NCI-H2171 (cell line): ENCODE data around the gene ZMIZ1.
A peak's percentile ranks its signal among the peaks of the same experiment; 100 is the strongest.

Source experiments
- DNase-seq: peaks from one replicate; lab custom pipeline; 2025; lab: John Stamatoyannopoulos, UW

ZMIZ1 gene

DNA sequence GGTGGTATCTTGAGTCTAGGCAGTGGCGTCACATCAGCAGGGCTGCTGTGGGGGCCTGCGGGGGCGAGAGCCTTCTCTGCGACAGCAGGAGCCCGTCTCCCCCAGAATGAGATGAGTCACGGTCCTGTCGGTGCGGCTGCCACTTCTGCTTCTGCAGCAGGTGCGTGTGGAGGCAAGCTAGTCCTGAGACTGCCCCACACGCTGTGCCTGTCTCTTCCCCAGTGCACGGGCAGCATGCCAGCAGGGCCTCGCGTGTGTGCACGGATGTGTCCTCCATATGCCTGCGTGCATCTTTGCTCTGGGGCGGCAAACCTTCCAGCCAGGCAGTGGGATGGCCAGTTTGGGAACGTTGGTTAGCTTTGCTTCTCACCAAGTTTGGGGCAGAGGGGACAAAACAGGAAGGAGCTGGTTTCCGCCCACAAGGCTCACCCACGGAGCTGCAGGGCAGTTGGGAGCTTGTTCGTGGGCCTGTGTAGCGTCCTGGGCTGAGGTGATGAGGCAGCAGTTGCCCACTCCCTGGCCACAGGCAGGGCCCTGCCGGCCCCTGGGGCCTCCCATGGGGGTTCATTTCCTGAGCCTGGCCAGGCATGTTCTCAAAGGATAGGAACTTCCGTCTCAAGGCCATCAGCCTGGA, 217.7 kb downstream of the ZMIZ1 start:
- DNase-seq = peak; percentile 50

DNA sequence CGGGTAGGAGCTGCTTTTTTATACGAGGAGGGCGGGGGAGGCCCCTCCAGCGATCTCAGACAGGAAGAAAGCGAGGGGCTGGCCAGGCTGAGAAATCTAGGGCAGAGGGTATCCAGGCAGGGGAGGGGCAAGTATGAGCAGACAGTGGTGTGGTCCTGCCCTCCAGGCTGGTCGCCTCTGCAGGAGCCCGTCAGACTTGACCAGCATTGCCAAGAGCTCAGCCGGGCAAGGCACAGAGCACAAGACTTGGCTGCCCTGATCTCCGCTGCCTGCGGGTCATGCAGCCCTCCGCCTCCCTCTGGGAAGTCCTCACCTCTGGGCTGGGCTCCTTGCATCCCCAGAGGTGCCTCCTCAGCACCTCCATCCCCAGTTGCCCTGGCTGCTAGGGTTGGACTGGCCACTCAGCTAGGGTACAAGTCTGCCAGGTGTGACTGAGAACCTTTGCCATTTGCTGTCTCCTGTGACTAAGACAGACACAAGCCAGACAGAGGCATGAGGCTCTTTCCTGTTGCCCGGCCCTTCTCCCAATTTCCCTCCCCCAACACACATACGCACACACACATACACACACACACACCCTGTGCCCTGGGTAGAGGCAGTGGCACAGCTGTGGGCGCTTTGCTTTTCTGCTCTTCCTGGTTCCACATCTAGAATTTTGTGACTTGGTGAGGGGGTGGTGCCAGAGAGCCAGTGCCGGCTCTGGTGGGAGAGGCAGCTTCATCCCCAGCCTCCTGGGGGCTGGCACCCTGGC, 219.4 kb downstream of the ZMIZ1 start:
- DNase-seq = no peak

DNA sequence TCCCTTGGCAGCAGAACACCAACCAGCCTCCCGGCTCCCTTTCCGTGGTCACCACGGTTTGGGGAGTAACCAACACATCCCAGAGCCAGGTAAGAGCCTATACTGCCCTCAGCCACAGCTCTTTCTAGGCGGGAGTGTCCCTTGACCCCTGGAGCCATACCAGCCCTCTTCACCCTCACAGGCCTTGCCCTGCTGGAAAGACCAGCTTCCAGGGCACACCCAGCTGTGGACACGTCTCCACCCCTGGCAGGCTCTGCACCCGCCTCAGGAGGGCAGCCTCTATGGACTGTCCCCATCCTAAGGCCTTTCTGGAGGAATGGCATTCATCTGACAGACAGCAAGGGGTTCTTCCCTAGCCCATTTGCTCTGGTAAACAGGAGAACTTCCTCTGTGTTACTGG, 221.0 kb downstream of the ZMIZ1 start:
- no peak for DNase-seq

DNA sequence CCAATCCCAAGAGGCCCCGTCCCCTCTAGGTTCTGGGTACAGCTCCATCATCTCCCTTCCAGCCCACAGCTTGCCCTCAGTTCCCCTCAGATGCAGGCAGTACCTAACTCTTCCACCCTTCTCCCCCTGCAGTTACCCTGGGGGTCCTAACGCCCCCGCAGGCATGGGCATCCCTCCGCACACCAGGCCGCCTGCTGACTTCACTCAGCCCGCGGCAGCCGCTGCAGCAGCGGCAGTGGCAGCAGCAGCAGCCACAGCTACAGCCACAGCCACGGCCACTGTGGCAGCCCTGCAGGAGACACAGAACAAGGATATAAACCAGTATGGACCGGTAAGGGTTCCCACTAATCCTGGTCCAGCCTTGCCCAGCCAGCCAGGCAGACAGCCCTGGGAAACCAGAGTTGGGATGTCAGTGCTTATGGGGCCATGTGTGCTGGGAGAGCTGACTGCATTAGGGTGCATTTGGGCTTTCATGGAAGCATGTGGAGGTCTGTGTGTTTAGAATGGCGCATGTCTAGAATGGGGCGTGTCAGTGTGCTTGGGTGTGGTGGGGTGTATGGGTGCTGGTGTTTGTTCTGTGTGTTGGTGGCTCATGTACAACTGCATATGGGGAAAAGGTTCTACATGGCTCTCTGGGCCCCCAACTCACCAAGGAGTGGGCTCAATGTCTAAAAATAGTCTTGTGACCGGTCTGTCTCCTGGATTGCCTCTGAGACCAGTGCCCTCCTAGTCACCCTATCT, 223.4 kb downstream of the ZMIZ1 start:
- no peak for DNase-seq

DNA sequence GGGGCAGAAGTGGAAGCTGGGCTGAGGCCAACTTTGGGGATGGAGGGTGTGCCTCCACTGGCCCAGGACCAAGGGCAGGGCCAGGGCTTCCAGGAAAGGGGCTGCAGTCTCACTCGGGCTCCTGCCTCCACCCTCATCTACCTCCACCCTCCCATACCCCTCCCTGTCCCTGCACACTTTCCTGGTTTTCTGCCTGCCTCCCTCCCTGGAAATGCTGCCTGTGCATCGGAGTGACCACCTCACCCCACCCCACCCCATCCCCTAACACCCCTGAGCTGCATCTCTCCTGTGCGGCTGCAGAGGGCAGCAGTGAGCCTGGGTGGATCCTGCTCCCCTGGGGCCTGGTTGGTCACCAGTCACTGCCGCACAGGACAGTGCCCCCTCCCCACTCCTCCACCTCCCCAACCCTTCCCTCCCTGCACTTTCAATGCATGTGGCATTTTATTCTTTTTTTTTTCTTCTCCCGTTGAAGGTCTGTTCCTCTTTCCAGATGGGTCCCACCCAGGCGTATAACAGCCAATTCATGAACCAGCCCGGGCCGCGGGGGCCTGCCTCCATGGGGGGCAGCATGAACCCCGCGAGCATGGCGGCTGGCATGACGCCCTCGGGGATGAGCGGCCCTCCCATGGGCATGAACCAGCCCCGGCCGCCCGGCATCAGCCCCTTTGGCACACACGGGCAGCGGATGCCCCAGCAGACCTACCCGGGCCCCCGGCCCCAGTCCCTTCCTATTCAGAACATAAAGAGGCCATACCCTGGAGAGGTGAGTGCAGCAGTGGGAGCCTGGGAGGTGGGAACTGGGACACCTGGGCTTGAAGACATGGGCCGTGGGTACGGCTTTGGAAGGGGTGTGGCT, 224.4 kb downstream of the ZMIZ1 start:
- DNase-seq = no peak

DNA sequence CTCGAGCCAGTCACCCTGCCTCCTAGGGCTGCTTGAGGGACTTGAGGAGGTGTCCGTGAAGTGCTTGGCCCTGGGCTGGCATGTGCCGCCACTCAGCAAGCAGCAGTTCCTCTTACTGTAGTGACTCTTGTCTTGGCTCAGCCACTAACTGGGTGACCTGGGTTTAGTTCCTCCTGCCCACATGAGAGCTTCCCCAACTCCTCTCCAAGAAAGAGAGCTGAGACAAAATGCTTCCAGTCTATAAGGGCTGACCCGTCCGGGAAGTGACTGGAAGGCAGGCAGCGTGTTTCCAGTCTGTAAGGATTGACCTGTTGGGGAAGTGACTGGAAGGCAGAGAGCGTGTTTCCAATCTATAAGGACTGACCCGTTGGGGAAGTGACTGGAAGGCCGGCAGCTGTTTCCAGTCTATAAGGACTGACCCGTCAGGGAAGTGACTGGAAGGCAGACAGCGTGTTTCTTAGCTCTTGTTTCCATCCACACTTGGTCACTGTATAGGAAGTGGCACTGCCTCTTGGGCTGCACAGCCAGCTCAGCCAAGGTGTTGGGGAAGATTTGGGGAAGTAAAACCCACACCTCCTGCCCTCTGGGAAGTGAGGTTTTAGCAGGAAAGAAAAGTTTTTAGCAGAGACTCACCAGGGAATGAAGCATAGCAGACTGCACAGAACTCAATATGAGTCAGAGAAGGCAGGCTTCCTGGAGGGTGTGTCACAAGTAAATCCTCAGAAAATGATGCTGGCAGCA, 225.2 kb downstream of the ZMIZ1 start:
- no peak for DNase-seq

DNA sequence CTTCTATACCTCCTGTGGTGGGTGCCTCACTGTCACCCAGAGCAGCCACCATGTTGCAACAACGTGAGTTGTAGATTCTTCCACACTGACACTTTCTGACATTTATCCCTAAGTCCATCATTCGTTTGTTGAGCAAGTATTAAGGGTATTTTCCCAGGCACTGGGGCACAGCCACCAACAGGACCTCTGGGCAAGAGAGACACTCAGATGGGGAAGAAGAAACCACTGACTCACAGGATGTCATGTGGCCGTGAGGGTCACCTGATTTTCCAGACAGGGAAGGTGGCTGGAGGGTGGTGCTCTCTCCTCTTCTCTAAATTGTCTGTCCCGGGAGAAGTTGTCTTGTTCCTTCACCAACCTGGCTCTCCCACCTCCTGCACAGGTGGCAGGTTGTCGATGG, 226.8 kb downstream of the ZMIZ1 start:
- DNase-seq = no peak

DNA sequence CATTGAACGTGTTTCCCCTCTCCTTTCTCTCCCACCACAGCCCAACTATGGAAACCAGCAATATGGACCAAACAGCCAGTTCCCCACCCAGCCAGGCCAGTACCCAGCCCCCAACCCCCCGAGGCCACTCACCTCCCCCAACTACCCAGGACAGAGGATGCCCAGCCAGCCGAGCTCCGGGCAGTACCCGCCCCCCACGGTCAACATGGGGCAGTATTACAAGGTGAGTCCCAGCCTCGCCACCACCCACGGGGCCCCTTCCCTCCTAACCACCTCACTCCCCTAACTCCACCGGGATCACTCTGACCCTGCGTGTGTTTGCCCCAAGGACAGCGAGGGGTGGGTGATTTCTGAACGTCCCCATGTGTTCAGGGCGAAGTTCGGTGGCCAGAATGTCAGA, 227.7 kb downstream of the ZMIZ1 start:
- no peak for DNase-seq

DNA sequence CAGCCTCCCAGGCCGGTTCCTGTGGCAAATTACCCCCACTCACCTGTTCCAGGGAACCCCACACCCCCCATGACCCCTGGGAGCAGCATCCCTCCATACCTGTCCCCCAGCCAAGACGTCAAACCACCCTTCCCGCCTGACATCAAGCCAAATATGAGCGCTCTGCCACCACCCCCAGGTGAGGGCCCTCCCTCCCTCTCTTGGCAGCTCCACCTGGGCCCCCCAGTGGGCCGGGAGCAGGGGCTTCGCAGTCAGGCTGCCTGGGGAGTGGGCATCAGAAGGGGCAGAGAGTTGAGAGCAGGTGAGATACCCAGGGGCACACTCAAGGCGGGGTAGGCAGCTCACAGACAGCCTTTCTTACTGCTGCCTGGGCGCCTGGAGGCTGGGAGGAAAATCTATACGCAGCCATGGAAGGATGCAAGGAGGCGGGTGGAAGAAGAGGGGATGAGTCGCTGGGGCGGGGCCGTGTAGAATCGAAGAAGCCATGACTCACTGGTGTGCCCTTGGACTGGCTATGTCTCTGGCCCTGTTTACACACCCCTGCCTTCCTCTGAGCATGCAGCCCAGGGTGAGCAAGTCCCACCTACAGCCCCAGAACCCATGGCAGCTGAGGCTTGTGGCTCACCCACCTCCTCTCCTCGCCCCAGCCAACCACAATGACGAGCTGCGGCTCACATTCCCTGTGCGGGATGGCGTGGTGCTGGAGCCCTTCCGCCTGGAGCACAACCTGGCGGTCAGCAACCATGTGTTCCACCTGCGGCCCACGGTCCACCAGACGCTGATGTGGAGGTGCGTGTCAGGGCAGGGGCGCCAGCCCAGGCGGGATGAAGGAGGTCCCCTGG, 229.9 kb downstream of the ZMIZ1 start:
- DNase-seq = no peak

DNA sequence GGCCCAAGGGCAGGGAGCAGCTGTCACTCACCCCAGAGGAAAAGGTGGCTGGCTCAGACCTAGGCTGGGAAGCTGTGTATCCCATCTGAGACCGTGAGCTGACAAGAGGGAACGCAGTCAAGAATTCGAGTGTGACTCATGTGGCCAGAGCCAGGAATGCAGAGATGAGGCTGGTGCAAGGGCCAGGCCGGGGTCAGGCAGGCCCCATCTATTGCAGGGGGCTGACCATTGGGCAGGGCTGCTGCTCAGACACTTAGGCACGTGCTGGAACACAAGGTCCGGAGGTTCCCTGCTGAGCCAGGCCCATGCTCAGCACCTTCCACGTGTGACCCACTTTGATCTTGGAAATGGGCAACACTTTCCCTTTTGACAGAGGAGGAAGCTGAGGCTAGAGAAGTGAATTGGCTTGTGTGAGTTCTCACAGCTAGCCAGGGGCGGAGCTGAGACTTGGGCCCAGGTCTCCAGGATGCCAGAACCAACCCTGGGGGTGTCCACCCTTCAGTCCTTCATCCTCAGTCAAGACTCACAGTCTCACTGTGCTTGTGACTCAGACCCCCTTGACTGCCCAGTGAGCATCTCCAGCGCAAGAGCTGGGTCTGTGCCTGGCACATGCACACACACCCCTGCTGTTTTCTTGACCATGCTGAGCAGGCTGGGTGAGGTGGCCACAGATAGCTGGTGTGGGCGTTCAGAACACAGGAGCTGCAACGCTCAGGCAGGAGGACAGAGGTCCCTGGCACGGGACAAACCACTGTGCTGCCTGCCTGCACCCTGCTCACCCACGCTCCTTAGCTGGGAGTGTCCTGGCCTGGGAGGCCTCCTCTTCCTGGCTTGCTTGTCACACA, 230.9 kb downstream of the ZMIZ1 start:
- DNase-seq = no peak

DNA sequence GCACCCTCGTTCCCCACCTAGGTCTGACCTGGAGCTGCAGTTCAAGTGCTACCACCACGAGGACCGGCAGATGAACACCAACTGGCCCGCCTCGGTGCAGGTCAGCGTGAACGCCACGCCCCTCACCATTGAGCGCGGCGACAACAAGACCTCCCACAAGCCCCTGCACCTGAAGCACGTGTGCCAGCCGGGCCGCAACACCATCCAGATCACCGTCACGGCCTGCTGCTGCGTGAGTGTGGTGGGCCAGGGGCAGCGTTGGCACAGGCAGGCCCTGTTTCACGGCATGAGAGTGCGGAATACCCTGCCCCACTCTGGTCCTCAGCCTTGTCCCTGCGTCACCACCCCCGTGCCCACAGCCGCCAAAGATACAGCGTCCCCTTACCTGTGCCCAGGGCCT, 231.9 kb downstream of the ZMIZ1 start:
- no peak for DNase-seq

DNA sequence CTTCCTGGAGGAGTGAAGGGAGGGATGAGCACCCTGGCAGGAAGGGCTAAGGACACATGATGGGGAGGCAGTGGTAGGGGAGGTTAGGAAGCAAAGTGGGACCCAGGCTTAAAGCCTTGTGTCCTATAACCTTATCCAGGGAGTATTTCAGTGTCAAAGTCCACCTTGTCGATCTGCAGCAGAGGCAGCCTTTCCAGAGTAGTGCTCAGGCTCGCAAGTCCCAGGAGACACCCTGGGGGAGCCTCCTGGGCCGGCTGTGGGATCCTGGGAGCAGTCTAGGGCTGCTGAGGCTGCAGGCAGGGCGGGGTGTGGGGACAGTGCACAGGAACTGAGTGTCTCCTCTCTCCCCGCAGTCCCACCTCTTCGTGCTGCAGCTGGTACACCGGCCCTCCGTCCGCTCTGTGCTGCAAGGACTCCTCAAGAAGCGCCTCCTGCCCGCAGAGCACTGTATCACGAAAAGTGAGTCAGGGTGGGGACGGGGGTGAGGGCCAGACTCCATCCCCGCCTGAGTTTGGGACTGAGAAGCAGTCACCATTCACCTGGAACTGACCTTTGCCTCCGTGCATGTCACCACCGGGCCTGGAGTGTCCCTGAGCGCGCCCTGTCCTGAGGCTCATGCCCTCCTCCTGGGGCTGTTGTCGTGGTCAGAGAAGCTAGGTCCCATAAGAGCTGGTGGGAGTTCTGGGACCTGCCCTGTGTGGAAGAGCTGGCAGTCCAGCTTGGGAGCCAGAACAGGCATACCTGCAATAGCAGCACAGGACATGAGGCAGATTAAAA, 233.2 kb downstream of the ZMIZ1 start:
- no peak for DNase-seq

DNA sequence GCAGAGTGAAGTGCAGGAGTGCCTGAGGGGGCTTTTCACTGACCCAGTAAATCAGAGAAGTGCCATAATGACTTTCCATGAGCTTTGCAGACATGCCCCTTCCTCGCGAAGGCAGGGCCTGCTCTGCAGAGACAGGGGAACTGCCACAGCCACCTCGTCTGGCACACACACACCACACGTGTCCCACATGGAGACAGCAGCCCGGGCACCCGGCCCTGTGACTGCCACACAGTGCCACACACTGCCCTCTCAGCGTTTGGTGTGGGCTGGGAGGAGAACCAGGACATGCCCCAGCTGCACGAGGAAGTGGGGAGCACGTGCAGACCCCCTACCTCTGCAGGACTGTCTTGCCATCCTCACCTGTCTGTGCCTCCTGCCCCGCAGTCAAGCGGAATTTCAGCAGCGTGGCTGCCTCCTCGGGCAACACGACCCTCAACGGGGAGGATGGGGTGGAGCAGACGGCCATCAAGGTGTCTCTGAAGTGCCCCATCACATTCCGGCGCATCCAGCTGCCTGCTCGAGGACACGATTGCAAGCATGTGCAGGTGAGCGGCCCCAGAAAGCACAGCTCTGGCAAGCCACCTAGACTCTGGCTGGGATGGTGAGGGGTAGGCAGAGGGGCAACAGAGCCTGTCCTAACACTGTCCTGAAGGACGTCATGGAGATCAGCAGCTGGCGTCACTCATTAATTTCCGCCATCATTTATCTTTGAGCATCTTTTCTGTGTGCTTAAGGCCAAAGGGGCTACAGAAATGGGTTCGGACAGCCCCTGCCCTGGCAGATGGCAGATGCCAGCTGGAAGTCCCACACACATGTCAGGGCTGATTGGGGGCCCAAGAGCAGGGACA, 235.1 kb downstream of the ZMIZ1 start:
- no peak for DNase-seq

DNA sequence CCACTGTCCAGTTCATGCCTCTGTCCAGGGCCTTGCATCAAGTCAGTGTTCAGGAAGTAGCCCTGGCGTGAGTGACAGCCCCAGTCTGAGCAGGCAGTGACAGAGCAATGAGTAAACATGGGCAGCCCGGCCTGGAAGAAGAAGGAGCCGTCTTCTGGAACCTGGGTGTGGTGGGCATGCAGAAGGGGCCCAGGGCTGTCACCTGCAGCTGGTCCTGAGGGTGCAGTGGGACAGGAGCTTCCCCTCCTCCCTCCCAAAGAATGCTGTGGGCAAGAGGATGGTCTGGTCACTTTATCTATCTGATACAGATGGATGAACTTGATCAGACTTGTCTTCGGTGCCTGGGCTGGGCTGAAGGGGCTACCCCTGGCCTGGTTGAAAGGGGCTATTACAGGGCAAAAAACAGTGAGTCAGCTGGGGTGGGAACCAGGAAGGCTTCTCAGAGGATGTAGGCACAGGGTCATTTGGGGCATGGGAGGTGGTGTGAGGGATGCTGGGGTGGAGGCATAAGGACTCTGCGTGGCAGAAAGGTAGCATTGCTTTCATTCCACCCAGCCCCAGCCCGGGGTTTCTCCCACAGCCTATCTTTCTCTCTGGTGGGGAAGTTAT, 235.8 kb downstream of the ZMIZ1 start:
- no peak for DNase-seq

DNA sequence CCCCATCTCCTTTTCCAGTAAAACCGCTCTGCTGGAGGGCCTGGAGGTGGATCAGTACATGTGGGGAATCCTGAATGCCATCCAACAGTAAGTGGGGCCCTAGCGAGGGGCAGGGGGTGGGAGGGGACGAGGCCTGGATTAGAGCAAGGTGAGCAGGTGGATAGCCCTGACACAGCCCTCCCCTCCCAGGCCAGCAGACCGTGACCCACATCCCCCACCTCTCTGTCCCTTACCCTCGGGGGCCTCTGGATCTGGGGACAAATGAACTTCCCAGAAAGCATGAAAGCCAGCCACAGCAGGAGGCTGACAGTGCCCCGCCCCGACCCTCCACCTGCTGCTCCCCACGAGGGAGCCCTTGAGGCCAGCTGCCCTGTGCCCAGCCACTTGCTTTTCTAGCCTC, 236.7 kb downstream of the ZMIZ1 start:
- DNase-seq = no peak

DNA sequence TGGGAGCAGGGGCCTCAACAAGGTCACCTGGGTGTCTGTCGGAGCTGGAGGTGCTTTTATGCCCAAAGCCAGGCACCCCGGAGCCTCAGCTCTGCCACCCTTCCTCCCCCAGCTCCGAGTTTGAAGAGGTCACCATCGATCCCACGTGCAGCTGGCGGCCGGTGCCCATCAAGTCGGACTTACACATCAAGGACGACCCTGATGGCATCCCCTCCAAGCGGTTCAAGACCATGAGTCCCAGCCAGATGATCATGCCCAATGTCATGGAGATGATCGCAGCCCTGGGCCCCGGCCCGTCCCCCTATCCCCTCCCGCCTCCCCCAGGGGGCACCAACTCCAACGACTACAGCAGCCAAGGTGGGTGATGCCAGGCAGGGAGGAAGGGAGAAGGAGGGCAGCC, 237.2 kb downstream of the ZMIZ1 start:
- DNase-seq = no peak

DNA sequence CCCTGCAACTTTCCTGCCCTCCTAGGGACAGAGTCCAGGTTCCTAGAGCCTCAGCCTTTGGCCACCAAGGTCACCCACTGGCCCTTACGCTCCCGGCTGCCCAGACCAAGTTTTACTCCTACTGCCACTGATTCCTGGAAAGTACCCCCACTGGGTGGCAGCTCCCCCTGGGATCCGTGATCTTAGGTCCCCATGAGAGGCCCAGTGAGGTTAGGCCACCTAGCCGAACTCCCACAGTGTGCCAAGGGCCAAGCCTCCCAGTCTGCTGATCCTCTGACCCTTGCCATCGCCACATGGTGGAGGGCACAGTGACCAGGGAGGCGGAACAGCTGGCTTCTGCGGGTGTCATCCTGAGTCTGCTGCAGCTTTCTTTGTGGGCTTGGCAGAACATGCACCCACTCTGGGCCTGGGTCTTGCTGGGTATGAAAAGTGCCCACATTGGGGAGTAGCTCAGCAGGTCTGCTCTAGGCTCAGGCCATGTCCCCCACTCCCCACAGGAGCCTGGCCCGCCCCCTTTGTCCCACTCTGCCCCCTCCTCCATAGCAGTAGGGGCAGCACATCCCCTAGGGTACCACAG, 238.0 kb downstream of the ZMIZ1 start:
- DNase-seq = no peak
